ENCODE measurements around the gene CADPS2.
A peak's percentile ranks its signal among the peaks of the same experiment; 100 is the strongest.

CADPS2 gene

DNA sequence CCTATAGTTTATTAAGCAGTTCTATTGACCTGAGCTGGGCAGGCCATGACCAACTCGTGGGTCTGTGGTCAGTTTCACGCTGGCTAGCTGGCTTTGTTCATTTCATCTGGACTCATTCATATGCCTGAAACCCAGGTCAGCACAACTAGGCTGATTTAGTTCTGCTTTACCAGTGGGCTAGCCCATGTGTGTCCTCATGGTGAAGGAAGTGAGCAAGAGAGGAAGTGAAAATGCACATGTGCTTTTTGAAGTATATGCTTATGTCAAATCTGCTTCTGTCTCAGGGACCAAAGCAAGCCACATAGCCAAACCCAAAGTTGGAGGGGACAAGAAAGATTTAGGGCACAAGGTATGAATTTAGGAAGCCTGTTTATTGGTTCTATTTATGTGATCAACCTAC lies 341.8 kb downstream of the CADPS2 start:
- no peak overlapping the region for H3K27ac ChIP-seq (replicated peaks)
- peak in 1 of 2 experiments; percentile 9 for DNase-seq (ENCODE audit: low read depth in 1 of 2, low spot score in 1 of 2)

DNA sequence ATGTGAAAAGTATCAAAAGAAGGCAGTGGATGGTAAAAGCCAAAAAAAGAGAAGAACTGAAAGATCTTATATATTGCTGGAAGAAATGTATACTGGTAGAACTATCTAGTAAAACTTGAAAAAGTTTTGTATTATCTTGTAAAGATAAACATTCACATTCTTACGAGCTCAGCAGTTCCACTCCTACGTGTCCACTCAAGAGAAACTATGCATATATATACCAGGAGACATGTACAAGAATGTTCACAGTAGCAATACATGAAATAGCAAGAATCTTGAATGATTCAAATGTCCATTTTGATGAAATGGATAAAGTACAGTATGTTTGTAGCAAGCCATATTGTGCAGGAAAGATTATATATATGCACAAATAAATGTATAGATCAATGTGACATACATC lies 342.4 kb downstream of the CADPS2 start:
- H3K27ac ChIP-seq (replicated peaks): no peak overlapping the region
- DNase-seq (ENCODE audit: low read depth in 1 of 2, low spot score in 1 of 2): no peak
- TF ChIP-seq POLR2AphosphoS5 (IDR thresholded peaks at IDR 0.05; ENCODE audit: low read depth) (no peak), SPI1 (IDR thresholded peaks at IDR 0.05; ENCODE audit: borderline replicate concordance, low read depth) (no peak), GABPA (IDR thresholded peaks at IDR 0.05; ENCODE audit: low read depth) (no peak)
- TF ChIP-seq, protein P1, sequence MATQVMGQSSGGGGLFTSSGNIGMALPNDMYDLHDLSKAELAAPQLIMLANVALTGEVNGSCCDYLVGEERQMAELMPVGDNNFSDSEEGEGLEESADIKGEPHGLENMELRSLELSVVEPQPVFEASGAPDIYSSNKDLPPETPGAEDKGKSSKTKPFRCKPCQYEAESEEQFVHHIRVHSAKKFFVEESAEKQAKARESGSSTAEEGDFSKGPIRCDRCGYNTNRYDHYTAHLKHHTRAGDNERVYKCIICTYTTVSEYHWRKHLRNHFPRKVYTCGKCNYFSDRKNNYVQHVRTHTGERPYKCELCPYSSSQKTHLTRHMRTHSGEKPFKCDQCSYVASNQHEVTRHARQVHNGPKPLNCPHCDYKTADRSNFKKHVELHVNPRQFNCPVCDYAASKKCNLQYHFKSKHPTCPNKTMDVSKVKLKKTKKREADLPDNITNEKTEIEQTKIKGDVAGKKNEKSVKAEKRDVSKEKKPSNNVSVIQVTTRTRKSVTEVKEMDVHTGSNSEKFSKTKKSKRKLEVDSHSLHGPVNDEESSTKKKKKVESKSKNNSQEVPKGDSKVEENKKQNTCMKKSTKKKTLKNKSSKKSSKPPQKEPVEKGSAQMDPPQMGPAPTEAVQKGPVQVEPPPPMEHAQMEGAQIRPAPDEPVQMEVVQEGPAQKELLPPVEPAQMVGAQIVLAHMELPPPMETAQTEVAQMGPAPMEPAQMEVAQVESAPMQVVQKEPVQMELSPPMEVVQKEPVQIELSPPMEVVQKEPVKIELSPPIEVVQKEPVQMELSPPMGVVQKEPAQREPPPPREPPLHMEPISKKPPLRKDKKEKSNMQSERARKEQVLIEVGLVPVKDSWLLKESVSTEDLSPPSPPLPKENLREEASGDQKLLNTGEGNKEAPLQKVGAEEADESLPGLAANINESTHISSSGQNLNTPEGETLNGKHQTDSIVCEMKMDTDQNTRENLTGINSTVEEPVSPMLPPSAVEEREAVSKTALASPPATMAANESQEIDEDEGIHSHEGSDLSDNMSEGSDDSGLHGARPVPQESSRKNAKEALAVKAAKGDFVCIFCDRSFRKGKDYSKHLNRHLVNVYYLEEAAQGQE (IDR thresholded peaks at IDR 0.05; ENCODE audit: insufficient replicate concordance, low read depth): no peak
- TF ChIP-seq, protein P2, sequence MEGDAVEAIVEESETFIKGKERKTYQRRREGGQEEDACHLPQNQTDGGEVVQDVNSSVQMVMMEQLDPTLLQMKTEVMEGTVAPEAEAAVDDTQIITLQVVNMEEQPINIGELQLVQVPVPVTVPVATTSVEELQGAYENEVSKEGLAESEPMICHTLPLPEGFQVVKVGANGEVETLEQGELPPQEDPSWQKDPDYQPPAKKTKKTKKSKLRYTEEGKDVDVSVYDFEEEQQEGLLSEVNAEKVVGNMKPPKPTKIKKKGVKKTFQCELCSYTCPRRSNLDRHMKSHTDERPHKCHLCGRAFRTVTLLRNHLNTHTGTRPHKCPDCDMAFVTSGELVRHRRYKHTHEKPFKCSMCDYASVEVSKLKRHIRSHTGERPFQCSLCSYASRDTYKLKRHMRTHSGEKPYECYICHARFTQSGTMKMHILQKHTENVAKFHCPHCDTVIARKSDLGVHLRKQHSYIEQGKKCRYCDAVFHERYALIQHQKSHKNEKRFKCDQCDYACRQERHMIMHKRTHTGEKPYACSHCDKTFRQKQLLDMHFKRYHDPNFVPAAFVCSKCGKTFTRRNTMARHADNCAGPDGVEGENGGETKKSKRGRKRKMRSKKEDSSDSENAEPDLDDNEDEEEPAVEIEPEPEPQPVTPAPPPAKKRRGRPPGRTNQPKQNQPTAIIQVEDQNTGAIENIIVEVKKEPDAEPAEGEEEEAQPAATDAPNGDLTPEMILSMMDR (IDR thresholded peaks at IDR 0.05; ENCODE audit: insufficient read depth, low read length): no peak
- no peak overlapping the region for H3K4me3 ChIP-seq (replicated peaks; ENCODE audit: insufficient read depth, low read length)
- no peaks in the 10 kb centered on the region for H3K27me3 ChIP-seq (ENCODE audit: insufficient read depth, poor library complexity, severe bottlenecking)

More for the DNA sequence above, 341.8 kb downstream of the CADPS2 start:
- no peaks in the 10 kb centered on the region for H3K27me3 ChIP-seq (ENCODE audit: insufficient read depth, poor library complexity, severe bottlenecking)
- H3K4me3 ChIP-seq (replicated peaks; ENCODE audit: insufficient read depth, low read length): no peak overlapping the region
- TF ChIP-seq, protein P1 (IDR thresholded peaks at IDR 0.05; ENCODE audit: insufficient replicate concordance, low read depth): no peak
- peak; percentile 82 for TF ChIP-seq SPI1 (IDR thresholded peaks at IDR 0.05; ENCODE audit: borderline replicate concordance, low read depth)

DNA sequence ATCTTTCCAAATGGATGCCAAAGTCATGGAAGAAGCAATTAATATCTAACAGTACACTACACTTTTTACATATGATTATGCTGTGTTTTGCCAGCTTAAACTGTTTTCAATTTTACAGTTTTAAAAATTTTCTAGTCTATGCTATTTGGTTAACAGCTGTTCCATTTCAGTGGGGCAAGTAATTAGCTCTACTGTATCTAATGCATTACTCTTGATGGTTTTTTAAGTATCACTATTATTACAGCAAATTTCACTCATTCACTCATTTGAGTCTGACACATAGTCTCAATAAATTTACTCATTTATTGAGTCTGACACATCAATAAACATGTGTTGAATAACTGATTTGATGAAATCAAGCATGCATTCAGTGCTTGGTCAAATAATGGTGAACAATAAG lies 343.1 kb downstream of the CADPS2 start:
- H3K27ac ChIP-seq (replicated peaks): no peak overlapping the region
- no peaks in the 10 kb centered on the region for H3K27me3 ChIP-seq (ENCODE audit: insufficient read depth, poor library complexity, severe bottlenecking)
- TF ChIP-seq SPI1 (IDR thresholded peaks at IDR 0.05; ENCODE audit: borderline replicate concordance, low read depth) (no peak), POLR2AphosphoS5 (IDR thresholded peaks at IDR 0.05; ENCODE audit: low read depth) (no peak), GABPA (IDR thresholded peaks at IDR 0.05; ENCODE audit: low read depth) (no peak)
- TF ChIP-seq, protein P1 (IDR thresholded peaks at IDR 0.05; ENCODE audit: insufficient replicate concordance, low read depth): no peak
- TF ChIP-seq, protein P2 (IDR thresholded peaks at IDR 0.05; ENCODE audit: insufficient read depth, low read length): no peak
- no peak overlapping the region for H3K4me3 ChIP-seq (replicated peaks; ENCODE audit: insufficient read depth, low read length)
- DNase-seq (ENCODE audit: low read depth in 1 of 2, low spot score in 1 of 2): no peak

All from HL-60 (cell line).